Stimulated activated CD4-positive, alpha-beta T cell treated with anti-CD3 and anti-CD28 coated beads, Interleukin-12 subunit alpha, Interleukin-12 subunit beta, amount 100 ng/mL, for 24 hours (primary cell): ENCODE data around the gene FIGNL1.

Experiments
- DNase-seq, 2 experiments: peaks; one replicate each; pipeline ENCODE4 v3.0.0-alpha.2; 2020; ENCODE audit warnings: low read depth in 2 of 2

The FIGNL1 gene

GRCh38 chr7:50449881-50450589 is at the start of gene FIGNL1:
FIGNL1 (minus strand) TSS chr7:50450350; CDS start chr7:50447287, 3,063 bp downstream.
- peak; percentile 65 to 80 for DNase-seq

GRCh38 chr7:50499092-50499491 is 48.9 kb upstream of the FIGNL1 start:
- DNase-seq: no peak

- no peak for DNase-seq
Observed at GRCh38 chr7:50497968-50498367, 47.8 kb upstream of the FIGNL1 start.

GRCh38 chr7:50497068-50497642 is 47.0 kb upstream of the FIGNL1 start:
- no peak for DNase-seq

- DNase-seq: no peak
Observed at GRCh38 chr7:50496569-50496968, 46.4 kb upstream of the FIGNL1 start.

GRCh38 chr7:50495746-50496145 is 45.6 kb upstream of the FIGNL1 start:
- DNase-seq: no peak

GRCh38 chr7:50492770-50493519 is 42.8 kb upstream of the FIGNL1 start:
- no peak for DNase-seq

GRCh38 chr7:50491943-50492342 is 41.8 kb upstream of the FIGNL1 start:
- no peak for DNase-seq

- DNase-seq: no peak
Observed at GRCh38 chr7:50491209-50491608, 41.1 kb upstream of the FIGNL1 start.

- DNase-seq: no peak
Observed at GRCh38 chr7:50488379-50488778, 38.2 kb upstream of the FIGNL1 start.

- no peak for DNase-seq
Observed at GRCh38 chr7:50486512-50486911, 36.4 kb upstream of the FIGNL1 start.

- DNase-seq: no peak
Observed at GRCh38 chr7:50481867-50482266, 31.7 kb upstream of the FIGNL1 start.

- no peak for DNase-seq
Observed at GRCh38 chr7:50480797-50481196, 30.6 kb upstream of the FIGNL1 start.

- no peak for DNase-seq
Observed at GRCh38 chr7:50479743-50480517, 29.8 kb upstream of the FIGNL1 start.

- DNase-seq: no peak
Observed at GRCh38 chr7:50477640-50478039, 27.5 kb upstream of the FIGNL1 start.

- no peak for DNase-seq
Observed at GRCh38 chr7:50476953-50477625, 26.9 kb upstream of the FIGNL1 start.

- no peak for DNase-seq
Observed at GRCh38 chr7:50475340-50475739, 25.2 kb upstream of the FIGNL1 start.

GRCh38 chr7:50474382-50475160 is 24.4 kb upstream of the FIGNL1 start:
- DNase-seq: no peak

GRCh38 chr7:50473531-50473930 is 23.4 kb upstream of the FIGNL1 start:
- no peak for DNase-seq

GRCh38 chr7:50472427-50472826 is 22.3 kb upstream of the FIGNL1 start:
- DNase-seq: no peak

GRCh38 chr7:50471970-50472369 is 21.8 kb upstream of the FIGNL1 start:
- no peak for DNase-seq
